K562 (cell line): ENCODE data around the gene HSD11B1L. TPM values are rescaled to one million over a fixed set of nuclear protein-coding genes. Genes with fewer than 3 reads are reported as not detected.
A peak's percentile ranks its signal among the peaks of the same experiment; 100 is the strongest.

Experiments used
- ATAC-seq: fragments of 200-7000 bp; cut with Tn5 transposase; 3 replicates; pipeline ENCODE4 v1.9.1; 2020; ENCODE audit warnings: moderate library complexity
- BruUV-seq: library from RNA; stranded (reverse); fragments of 400-500 nt; replicated peaks from 2 replicates; lab custom pipeline; 2021; lab: Mats Ljungman, UMichigan
- CTCF ChIA-PET: fragments of 300-600 bp; formaldehyde crosslinking; extraction: SDS; loops from one replicate; lab custom pipeline; 2021; ENCODE audit warnings: low intra/inter-chr PET ratio; lab: Yijun Ruan, JAX
- POLR2A ChIA-PET: fragments of 300-600, 350-650 bp; sonication (Branson Sonifier 250); formaldehyde crosslinking; extraction: SDS; loops from one replicate; lab custom pipeline; 2021; ENCODE audit warnings: antibody characterized with exemption, inconsistent platforms; lab: Yijun Ruan, JAX
- DNase-seq, 4 experiments: peaks; one replicate each; pipeline versions ENCODE4 v3.0.0 to v3.0.0-alpha.2; 2011 to 2018; ENCODE audit warnings: low spot score in 3 of 4, mixed read lengths in 3 of 4; ENCODE audit errors: extremely low read depth in 1 of 4
- FAIRE-seq: peaks from 2 replicates; lab custom pipeline; 2011; peaks lifted over from hg19 to GRCh38; lab: Jason Lieb, UNC
- H2AFZ ChIP-seq: 2 replicates; pipeline ENCODE4 v1.6.0; 2011; ENCODE audit warnings: low read depth, low read length, control low read depth, inconsistent platforms
- H3K27ac ChIP-seq: fragments of 200-600 bp; 3 replicates; pipeline ENCODE4 v1.8.0; 2011; ENCODE audit warnings: low read depth, mild to moderate bottlenecking, control low read depth, inconsistent platforms, low read length, moderate library complexity, mixed read lengths; ENCODE audit errors: extremely low read depth
- H3K27me3 ChIP-seq, 2 experiments: fragments of 300-600 bp in 1 of 2; 2 replicates in 1 of 2; 3 replicates in 1 of 2; pipeline versions ENCODE4 v1.6.0 to v1.8.0; 2011; ENCODE audit warnings: inconsistent platforms in 2 of 2, low read length in 2 of 2, mild to moderate bottlenecking in 1 of 2, mixed read lengths in 1 of 2, moderate library complexity in 1 of 2; ENCODE audit not compliant: control insufficient read depth in 2 of 2, insufficient read depth in 2 of 2
- H3K36me3 ChIP-seq: fragments of 300-600 bp; 3 replicates; pipeline ENCODE4 v1.8.0; 2011; ENCODE audit warnings: mild to moderate bottlenecking, low read length, inconsistent platforms; ENCODE audit not compliant: control insufficient read depth, insufficient read depth
- H3K4me1 ChIP-seq, 2 experiments: fragments of 200-600 bp in 1 of 2; replicated peaks in 1 of 2; 2 replicates in 1 of 2; 3 replicates in 1 of 2; pipeline versions ENCODE4 v1.5.1 to v1.8.0; 2011; ENCODE audit warnings: inconsistent platforms in 2 of 2, low read length in 2 of 2, mild to moderate bottlenecking in 1 of 2, mixed read lengths in 1 of 2, moderate library complexity in 1 of 2; ENCODE audit not compliant: control insufficient read depth in 2 of 2, insufficient read depth in 2 of 2
- H3K4me2 ChIP-seq: 2 replicates; pipeline ENCODE4 v1.6.1; 2011; ENCODE audit warnings: low read length, control low read depth, inconsistent platforms, mixed read lengths; ENCODE audit not compliant: insufficient read depth
- H3K4me3 ChIP-seq: fragments of 200-600 bp; sonication (generic), shearing (Covaris generic); 2 replicates; pipeline ENCODE4 v1.5.1; 2016; ENCODE audit warnings: control low read depth, inconsistent platforms
- H3K79me2 ChIP-seq: fragments of 200-600 bp; 3 replicates; pipeline ENCODE4 v1.8.0; 2011; ENCODE audit warnings: low read length, inconsistent platforms; ENCODE audit not compliant: control insufficient read depth, insufficient read depth
- H3K9ac ChIP-seq, 2 experiments: 2 replicates each; pipeline versions ENCODE4 v1.6.0 to v1.6.1; 2011; ENCODE audit warnings: low read depth in 2 of 2, low read length in 2 of 2, control low read depth in 1 of 2, inconsistent platforms in 1 of 2, mild to moderate bottlenecking in 1 of 2, mixed read lengths in 1 of 2; ENCODE audit not compliant: insufficient read depth in 1 of 2
- H3K9me1 ChIP-seq: one replicate; pipeline ENCODE4 v1.6.0; 2011; ENCODE audit warnings: inconsistent platforms, mild to moderate bottlenecking, low read length, moderate library complexity; ENCODE audit not compliant: control insufficient read depth, insufficient read depth
- H3K9me3 ChIP-seq: replicated peaks from 2 replicates; pipeline ENCODE4 v1.5.1; 2011; ENCODE audit warnings: low read depth, low read length, inconsistent platforms; ENCODE audit not compliant: control insufficient read depth, insufficient read depth
- H4K20me1 ChIP-seq: replicated peaks from 2 replicates; pipeline ENCODE4 v1.6.1; 2011; ENCODE audit warnings: low read length, inconsistent platforms, mixed read lengths; ENCODE audit not compliant: control insufficient read depth, insufficient read depth
- DMBX1 ChIP-seq: fragments of 250-450 bp; sonication (Bioruptor Pico); IDR thresholded peaks from 2 replicates; pipeline ENCODE4 v1.8.0; 2022; ENCODE audit warnings: inconsistent platforms, mild to moderate bottlenecking, moderate library complexity, borderline replicate concordance
- ERF ChIP-seq: fragments of 450-650 bp; formaldehyde crosslinking; IDR thresholded peaks from 2 replicates; pipeline ENCODE4 v1.4.0; 2020; ENCODE audit warnings: mild to moderate bottlenecking, mixed read lengths
- FOXJ2 ChIP-seq: fragments of 200-800 bp; sonication (Bioruptor generic); IDR thresholded peaks from 2 replicates; pipeline ENCODE4 v1.6.1; 2016; ENCODE audit warnings: missing genetic modification characterization, missing compliant biosample characterization
- L3MBTL2 ChIP-seq: fragments of 450-650 bp; IDR thresholded peaks from 2 replicates; pipeline ENCODE4 v1.6.1; 2016; ENCODE audit warnings: mild to moderate bottlenecking, moderate library complexity
- POLR2G ChIP-seq: fragments of 200-400 bp; formaldehyde crosslinking; IDR thresholded peaks from 2 replicates; pipeline ENCODE4 v1.6.1; 2017; ENCODE audit warnings: low read depth, mild to moderate bottlenecking, antibody characterized with exemption, low read length, moderate library complexity
- RBM22 ChIP-seq: fragments of 200-400 bp; formaldehyde crosslinking; IDR thresholded peaks from 2 replicates; pipeline ENCODE4 v1.6.1; 2018; ENCODE audit warnings: low read length, low read depth; ENCODE audit not compliant: poor library complexity, severe bottlenecking
- SRSF1 ChIP-seq: fragments of 200-400 bp; formaldehyde crosslinking; IDR thresholded peaks from 2 replicates; pipeline ENCODE4 v1.6.1; 2017; ENCODE audit warnings: mild to moderate bottlenecking, low read depth, low read length, moderate library complexity
- SUPT5H ChIP-seq: fragments of 450-650 bp; IDR thresholded peaks from 2 replicates; pipeline ENCODE4 v1.6.1; 2016
- TBP ChIP-seq: optimal IDR thresholded peaks from 2 replicates; pipeline ENCODE3; 2011; ENCODE audit warnings: low read depth, low read length, improper control_type of control experiment
- ZNF347 ChIP-seq: fragments of 450-650 bp; formaldehyde crosslinking; IDR thresholded peaks from 2 replicates; pipeline ENCODE4 v1.4.0; 2020; ENCODE audit warnings: low read depth, mild to moderate bottlenecking, moderate library complexity
- WGBS: fragments of 100-300 bp; shearing (Covaris generic); methylation state at CpG from one replicate; pipeline ENCODE4 v1.1.6; 2016; ENCODE audit warnings: low coverage, mixed read lengths; ENCODE audit not compliant: insufficient coverage; ENCODE audit errors: missing lambda C conversion rate; 5-methylcytosine and 5-hydroxymethylcytosine counted together
- in situ Hi-C: fragments of 300-500 bp; cut with MboI; formaldehyde crosslinking; loops from 4 replicates; pipeline ENCODE4 v1.15.0; 2018; ENCODE audit warnings: inconsistent platforms, mixed read lengths
- intact Hi-C: fragments of 100-400 bp; cut with micrococcal nuclease; formaldehyde crosslinking; loops from 2 replicates; pipeline ENCODE4 v1.14.2; 2022
- polyA plus RNA-seq, 8 experiments: library from polyadenylated mRNA; depleted of rRNA in 4 of 8; stranded (reverse) in 5 of 8; unstranded in 3 of 8; fragments of >200 nt; fragmentation: Nextera tagmentation in 2 of 8; fragmentation: Illumina TruSeq in 1 of 8; extraction: Ambion mirVana in 2 of 8; extraction: Trizol in 1 of 8; gene quantifications; 2 replicates each; pipeline versions ENCODE4 v1.2.1 to v1.2.3, GENCODE V29; 2011 to 2014; ENCODE audit warnings: inconsistent platforms in 1 of 8, missing spikeins in 1 of 8
- total RNA-seq, 7 experiments: library from RNA; depleted of rRNA in 6 of 7; stranded (reverse); fragments of >200 nt in 6 of 7; fragmentation: Illumina TruSeq in 2 of 7; extraction: Trizol in 2 of 7; gene quantifications; 2 replicates each; pipeline versions ENCODE4 v1.2.1 to v1.2.3, GENCODE V29; 2011 to 2021; ENCODE audit warnings: low replicate concordance in 1 of 7
- TF ChIP-seq, protein P1 (sequence below): fragments of 450-650 bp; IDR thresholded peaks from 2 replicates; pipeline ENCODE4 v1.6.1; 2014; ENCODE audit warnings: low read depth, mild to moderate bottlenecking, moderate library complexity, borderline replicate concordance
- TF ChIP-seq, protein P2 (sequence below): fragments of 150-350 bp; conservative IDR thresholded peaks from 2 replicates; pipeline ENCODE4 v1.6.1; 2014; ENCODE audit warnings: low read length
- TF ChIP-seq, protein P3 (sequence below), 2 experiments: fragments of 450-650 bp; IDR thresholded peaks; 2 replicates each; pipeline ENCODE4 v1.6.1; 2016

HSD11B1L gene
- total and polyA plus RNA-seq, 9 of the 15 experiments (the other 6 are each of a cell fraction or from before 2014, with no cell fraction given) = 0.31 to 7.7 (median 2.3) TPM

DNA sequence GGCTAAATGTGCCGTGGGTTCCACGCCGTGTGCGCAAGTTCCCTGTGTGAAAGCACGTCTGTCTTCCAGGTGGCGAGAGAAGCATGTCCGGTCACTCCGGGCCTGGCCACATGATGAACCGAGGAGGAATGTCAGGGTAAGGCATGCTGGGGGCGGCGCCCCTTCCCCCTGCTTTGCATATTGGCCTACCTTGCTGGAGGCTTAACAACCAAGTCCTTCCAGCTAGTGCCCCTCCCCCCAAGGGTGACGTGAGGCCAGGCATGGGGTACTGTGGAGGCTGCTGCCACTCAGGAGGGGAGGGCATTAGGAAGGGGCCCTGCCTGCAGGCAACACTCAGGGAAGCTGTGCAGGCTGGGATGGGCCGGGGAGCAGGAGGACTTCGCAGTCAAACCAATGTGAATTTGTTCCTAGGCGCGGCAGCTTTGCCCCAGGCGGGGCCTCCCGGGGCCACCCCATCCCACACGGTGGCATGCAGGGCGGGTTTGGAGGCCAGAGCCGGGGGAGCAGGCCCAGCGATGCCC, 13.0 kb upstream of the HSD11B1L start:
- H3K9me3 ChIP-seq = no peaks in the 10 kb centered on the region
- no peaks in the 10 kb centered on the region for H3K79me2 ChIP-seq
- TSS peak; percentile 22 for BruUV-seq
- WGBS = 95% methylated on average over 17 of the region's 22 CpGs
- no peak overlapping the region for H3K4me2 ChIP-seq
- POLR2A ChIA-PET = interaction anchor here (0.6 to 1.2 kb wide), 2 partner anchors 9 to 82 kb away, joined by 3 read pairs; no protein-coding TSS in a partner anchor
- H3K27me3 ChIP-seq = no peaks in the 10 kb centered on the region
- H4K20me1 ChIP-seq = no peaks in the 10 kb centered on the region; the same call in 1 of the 2 replicates
- CTCF ChIA-PET = no interaction called here
- ATAC-seq (no peak; the same call in 1 of the 3 replicates), FAIRE-seq (no peak)
- intact Hi-C loops = no loop called here
- no peak overlapping the region for H3K27ac ChIP-seq
- H3K4me1 ChIP-seq = peaks cover 0 to 9% of the 10 kb centered on the region in 2 experiments; a peak in 2 of 5 replicates
- H2AFZ ChIP-seq = no peak overlapping the region
- TF ChIP-seq, protein P1, sequence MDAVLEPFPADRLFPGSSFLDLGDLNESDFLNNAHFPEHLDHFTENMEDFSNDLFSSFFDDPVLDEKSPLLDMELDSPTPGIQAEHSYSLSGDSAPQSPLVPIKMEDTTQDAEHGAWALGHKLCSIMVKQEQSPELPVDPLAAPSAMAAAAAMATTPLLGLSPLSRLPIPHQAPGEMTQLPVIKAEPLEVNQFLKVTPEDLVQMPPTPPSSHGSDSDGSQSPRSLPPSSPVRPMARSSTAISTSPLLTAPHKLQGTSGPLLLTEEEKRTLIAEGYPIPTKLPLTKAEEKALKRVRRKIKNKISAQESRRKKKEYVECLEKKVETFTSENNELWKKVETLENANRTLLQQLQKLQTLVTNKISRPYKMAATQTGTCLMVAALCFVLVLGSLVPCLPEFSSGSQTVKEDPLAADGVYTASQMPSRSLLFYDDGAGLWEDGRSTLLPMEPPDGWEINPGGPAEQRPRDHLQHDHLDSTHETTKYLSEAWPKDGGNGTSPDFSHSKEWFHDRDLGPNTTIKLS = no peak
- peak; percentile 33; the same call in 1 of the 2 replicates for TF ChIP-seq SUPT5H
- TF ChIP-seq SRSF1 = no peak
- TF ChIP-seq TBP = no peak
- TF ChIP-seq L3MBTL2 = no peak
- TF ChIP-seq ERF (CRISPR knock-in tag) = no peak
- TF ChIP-seq RBM22 = peak; percentile 74
- TF ChIP-seq DMBX1 (CRISPR knock-in tag) = no peak
- TF ChIP-seq ZNF347 (CRISPR knock-in tag) = no peak
- TF ChIP-seq, protein P2, sequence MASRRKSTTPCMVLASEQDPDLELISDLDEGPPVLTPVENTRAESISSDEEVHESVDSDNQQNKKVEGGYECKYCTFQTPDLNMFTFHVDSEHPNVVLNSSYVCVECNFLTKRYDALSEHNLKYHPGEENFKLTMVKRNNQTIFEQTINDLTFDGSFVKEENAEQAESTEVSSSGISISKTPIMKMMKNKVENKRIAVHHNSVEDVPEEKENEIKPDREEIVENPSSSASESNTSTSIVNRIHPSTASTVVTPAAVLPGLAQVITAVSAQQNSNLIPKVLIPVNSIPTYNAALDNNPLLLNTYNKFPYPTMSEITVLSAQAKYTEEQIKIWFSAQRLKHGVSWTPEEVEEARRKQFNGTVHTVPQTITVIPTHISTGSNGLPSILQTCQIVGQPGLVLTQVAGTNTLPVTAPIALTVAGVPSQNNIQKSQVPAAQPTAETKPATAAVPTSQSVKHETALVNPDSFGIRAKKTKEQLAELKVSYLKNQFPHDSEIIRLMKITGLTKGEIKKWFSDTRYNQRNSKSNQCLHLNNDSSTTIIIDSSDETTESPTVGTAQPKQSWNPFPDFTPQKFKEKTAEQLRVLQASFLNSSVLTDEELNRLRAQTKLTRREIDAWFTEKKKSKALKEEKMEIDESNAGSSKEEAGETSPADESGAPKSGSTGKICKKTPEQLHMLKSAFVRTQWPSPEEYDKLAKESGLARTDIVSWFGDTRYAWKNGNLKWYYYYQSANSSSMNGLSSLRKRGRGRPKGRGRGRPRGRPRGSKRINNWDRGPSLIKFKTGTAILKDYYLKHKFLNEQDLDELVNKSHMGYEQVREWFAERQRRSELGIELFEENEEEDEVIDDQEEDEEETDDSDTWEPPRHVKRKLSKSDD = no peak
- no peak for TF ChIP-seq FOXJ2 (tag)
- TF ChIP-seq, protein P3, sequence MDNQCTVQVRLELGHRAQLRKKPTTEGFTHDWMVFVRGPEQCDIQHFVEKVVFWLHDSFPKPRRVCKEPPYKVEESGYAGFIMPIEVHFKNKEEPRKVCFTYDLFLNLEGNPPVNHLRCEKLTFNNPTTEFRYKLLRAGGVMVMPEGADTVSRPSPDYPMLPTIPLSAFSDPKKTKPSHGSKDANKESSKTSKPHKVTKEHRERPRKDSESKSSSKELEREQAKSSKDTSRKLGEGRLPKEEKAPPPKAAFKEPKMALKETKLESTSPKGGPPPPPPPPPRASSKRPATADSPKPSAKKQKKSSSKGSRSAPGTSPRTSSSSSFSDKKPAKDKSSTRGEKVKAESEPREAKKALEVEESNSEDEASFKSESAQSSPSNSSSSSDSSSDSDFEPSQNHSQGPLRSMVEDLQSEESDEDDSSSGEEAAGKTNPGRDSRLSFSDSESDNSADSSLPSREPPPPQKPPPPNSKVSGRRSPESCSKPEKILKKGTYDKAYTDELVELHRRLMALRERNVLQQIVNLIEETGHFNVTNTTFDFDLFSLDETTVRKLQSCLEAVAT (IDR thresholded peaks at IDR 0.05) = no peak
- peak; percentile 62 for TF ChIP-seq POLR2G
- TF ChIP-seq, all 486 proteins: peak for 3
- peak overlapping the region in 1 of 2 experiments; percentile 18; a peak in 1 of 4 replicates for H3K9ac ChIP-seq
- H3K9me1 ChIP-seq = peaks cover 2% of the 10 kb centered on the region
- peak in 1 of 4 experiments; percentile 38 for DNase-seq
- peaks cover 70% of the 10 kb centered on the region for H3K36me3 ChIP-seq
- no peak overlapping the region for H3K4me3 ChIP-seq
- in situ Hi-C loops = no loop called here
